NT2/D1 (cell line): ENCODE measurements around the gene PDK3.

Experiments used
- SUZ12 ChIP-seq: IDR thresholded peaks from 2 replicates; pipeline ENCODE4 v1.6.1; 2011; ENCODE audit not compliant: insufficient read length, insufficient read depth; ENCODE audit errors: extremely low read depth
- YY1 ChIP-seq: IDR thresholded peaks from 2 replicates; pipeline ENCODE4 v1.6.1; 2011; ENCODE audit not compliant: insufficient read length, insufficient read depth
- ZNF274 ChIP-seq: IDR thresholded peaks from 2 replicates; pipeline ENCODE4 v1.6.1; 2011; ENCODE audit warnings: mild to moderate bottlenecking, low read depth, low read length

GRCh38 chrX:24515447-24515846 is 50.4 kb downstream of the PDK3 start:
- TF ChIP-seq ZNF274 (no peak), SUZ12 (no peak), YY1 (no peak)
